ENCODE results near the gene KCNQ1.

KCNQ1 gene, protein sequence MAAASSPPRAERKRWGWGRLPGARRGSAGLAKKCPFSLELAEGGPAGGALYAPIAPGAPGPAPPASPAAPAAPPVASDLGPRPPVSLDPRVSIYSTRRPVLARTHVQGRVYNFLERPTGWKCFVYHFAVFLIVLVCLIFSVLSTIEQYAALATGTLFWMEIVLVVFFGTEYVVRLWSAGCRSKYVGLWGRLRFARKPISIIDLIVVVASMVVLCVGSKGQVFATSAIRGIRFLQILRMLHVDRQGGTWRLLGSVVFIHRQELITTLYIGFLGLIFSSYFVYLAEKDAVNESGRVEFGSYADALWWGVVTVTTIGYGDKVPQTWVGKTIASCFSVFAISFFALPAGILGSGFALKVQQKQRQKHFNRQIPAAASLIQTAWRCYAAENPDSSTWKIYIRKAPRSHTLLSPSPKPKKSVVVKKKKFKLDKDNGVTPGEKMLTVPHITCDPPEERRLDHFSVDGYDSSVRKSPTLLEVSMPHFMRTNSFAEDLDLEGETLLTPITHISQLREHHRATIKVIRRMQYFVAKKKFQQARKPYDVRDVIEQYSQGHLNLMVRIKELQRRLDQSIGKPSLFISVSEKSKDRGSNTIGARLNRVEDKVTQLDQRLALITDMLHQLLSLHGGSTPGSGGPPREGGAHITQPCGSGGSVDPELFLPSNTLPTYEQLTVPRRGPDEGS

DNA sequence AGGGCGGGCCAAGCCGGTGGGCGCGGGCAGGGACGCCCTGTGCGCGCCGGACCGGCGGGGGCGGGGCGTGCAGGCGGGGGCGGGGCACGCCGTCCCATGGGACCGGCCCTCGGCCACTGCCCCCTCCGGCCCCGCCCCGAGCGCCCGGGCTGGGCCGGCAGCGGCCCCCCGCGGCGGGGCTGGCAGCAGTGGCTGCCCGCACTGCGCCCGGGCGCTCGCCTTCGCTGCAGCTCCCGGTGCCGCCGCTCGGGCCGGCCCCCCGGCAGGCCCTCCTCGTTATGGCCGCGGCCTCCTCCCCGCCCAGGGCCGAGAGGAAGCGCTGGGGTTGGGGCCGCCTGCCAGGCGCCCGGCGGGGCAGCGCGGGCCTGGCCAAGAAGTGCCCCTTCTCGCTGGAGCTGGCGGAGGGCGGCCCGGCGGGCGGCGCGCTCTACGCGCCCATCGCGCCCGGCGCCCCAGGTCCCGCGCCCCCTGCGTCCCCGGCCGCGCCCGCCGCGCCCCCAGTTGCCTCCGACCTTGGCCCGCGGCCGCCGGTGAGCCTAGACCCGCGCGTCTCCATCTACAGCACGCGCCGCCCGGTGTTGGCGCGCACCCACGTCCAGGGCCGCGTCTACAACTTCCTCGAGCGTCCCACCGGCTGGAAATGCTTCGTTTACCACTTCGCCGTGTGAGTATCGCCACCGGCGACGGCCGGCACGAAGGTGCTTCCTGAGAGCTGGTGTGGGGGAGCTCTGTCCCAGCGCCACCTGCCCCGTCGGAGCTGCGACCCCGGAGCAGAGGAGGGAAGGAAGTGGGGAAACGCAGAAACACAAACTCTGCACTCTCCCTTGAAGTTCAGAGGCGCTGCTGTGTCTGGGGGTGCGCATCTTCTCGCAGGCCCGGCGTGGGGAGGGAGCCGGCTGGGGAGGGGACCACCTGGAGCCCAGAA lies at the start of gene KCNQ1:
KCNQ1 (plus strand) TSS at position 188 of the 925 bp plus-strand sequence; CDS start at position 279, 91 bp downstream.
- peak; percentile 46 for DNase-seq (ENCODE audit: low read depth)

DNA sequence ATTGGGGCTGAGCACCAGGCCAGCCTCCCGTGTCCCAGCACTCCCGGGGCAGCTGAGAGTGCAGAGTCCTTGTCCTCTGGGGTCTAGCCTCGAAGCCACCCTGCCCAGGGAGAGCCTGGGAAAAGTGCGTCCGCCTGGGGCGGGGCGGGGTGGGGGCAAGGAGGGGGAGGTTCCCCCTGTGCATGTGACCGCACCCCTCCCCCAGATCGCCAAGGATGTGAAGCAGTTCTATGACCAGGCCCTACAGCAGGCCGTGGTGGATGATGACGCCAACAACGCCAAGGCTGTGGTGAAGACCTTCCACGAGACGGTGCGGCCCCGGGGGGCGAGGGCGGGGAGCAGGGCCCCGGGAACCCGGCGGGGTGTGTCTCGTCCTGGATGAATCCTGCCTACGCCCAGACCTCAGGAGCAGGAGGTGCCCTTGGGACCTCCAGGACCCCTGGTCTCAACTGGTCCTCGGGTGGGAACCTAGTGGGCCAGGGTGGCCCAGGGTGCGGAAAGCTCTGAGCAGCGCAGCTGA lies 49.5 kb upstream of the KCNQ1 start:
- no peak for DNase-seq (ENCODE audit: low read depth)

DNA sequence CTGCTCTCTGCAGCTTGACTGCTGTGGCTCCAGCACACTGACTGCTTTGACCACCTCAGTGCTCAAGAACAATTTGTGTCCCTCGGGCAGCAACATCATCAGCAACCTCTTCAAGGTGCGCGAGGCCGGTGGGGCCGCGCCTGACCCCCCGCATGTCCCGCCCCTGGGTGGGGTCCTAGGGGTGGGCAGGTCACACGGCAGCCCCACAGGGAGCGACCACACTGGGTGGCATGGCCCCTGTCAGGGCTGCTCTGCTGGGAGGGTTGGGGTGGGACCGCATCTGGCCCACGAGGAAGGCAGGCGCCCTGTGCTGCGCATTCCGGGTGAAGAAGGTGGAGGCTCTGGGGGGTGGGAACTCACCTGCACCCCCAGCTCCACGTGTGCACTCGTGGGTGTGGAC lies 49.0 kb upstream of the KCNQ1 start:
- no peak for DNase-seq (ENCODE audit: low read depth)

DNA sequence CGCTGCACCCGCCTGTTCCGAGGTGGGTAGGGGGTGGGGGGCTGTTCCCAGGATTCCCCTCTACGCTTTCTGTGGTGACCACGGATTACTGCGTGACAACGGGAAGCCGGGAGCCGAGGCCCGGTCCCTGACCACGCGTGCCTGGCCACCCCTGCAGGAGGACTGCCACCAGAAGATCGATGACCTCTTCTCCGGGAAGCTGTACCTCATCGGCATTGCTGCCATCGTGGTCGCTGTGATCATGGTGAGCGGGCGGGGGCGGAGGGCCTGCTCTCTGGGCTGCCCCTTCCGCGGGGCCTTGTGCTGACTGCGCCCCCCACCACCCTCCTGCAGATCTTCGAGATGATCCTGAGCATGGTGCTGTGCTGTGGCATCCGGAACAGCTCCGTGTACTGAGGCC lies 48.3 kb upstream of the KCNQ1 start:
- no peak for DNase-seq (ENCODE audit: low read depth)

DNA sequence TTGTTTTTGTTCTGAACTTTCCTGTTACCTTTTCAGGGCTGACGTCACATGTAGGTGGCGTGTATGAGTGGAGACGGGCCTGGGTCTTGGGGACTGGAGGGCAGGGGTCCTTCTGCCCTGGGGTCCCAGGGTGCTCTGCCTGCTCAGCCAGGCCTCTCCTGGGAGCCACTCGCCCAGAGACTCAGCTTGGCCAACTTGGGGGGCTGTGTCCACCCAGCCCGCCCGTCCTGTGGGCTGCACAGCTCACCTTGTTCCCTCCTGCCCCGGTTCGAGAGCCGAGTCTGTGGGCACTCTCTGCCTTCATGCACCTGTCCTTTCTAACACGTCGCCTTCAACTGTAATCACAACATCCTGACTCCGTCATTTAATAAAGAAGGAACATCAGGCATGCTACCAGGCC lies 47.8 kb upstream of the KCNQ1 start:
- no peak for DNase-seq (ENCODE audit: low read depth)

DNA sequence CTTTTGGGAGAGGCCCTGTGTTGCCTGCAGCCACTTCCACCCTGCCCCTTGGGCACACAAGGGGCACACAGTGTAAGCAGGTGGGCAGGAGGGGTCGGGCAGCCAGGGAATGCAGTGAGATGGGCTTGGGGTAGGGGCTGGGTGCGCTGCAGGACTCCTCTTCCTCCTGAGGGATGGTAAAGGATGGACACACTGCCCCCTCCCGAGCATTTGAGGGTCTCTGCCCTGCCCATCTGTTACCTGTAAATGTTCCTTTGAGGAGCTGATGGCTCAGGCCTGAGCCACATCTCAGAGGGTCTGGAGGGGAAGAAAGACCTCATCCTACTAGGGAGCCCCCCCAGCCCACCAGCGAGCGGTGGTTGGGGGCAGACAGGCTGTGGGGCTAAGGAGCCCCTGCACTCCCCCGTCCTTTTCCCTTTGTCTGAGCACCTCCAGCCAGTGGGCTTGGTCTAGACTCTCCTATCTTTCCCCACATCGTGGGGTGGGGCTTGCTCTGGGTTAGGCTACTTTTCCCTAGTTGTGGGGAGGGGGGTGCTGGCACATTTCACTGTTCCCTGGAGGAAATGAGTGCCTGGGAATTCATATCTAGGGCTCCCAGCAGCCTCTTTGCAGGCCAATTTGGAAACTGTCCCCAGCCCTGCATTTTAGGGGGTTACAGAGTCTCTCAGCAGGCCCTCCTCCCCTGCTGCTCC lies 46.0 kb upstream of the KCNQ1 start:
- no peak for DNase-seq (ENCODE audit: low read depth)

DNA sequence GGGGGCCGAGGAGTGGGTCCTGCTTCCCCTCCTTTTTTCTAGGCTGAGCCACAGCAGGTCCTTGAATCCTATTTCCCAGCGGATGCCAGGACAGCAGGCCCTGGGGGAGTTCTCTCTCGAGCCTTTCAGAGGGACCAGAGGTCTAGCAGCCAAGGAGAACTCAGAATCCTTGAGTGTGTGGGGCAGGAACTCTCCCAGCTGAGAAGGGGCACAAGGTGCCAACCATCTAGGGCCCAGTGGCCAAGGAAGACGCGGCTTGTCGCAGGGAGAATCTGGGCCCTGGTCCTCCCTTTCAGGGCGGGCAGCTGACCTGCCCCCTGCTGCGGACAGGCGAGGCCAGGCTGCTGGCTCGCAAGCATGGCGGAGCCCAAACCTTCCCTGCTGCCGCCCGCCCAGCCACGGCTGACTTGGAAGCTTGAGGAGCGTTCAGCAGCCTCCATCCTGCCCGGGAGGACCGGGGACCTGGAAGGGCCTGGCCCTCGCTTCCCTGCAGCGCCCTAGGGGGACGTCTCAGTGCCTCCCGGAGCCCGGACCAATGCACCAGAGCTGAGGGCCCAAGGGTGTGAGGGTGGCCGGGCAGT lies 45.2 kb upstream of the KCNQ1 start:
- DNase-seq (ENCODE audit: low read depth), result peak; percentile 20

DNA sequence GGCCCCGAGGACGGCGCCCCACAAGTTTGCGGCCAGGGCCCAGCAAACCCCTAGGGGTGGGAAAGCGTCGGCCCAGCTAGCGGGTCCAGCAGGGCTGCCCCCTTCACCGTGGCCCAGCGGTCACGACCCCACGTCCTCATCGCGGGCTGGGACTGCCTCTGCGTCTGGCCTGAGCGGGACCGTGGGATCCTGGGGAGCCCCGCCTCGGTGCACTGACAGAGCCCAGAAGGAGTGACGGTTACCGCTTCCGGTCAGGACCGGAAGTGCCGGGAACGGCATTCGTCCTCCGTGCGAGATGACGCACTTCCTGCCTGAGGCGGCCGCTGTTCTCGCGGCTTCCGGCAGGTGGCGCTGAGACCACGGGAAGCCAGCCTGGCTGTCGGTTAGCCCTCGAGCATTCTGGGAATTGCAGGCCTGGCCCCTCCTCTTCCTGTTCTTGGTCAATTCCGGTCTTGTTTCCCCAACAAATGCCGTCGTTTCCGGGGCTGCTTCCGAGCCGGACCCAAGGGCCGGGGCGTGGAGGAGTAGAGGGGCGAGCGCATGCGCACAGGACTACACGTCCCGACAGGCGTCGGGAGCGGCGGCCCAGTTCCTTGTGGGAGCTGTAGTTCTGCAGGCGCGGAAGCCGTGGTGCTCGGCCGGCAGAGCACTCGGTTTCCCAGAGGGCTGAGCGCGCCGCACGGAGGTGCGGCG lies 44.6 kb upstream of the KCNQ1 start, which contains the start of gene TSSC4:
TSSC4 (plus strand) TSS at position 682 of the 693 bp plus-strand sequence. CDS start 1,884 bp downstream, outside the sequence.
- DNase-seq (ENCODE audit: low read depth), result peak; percentile 99

DNA sequence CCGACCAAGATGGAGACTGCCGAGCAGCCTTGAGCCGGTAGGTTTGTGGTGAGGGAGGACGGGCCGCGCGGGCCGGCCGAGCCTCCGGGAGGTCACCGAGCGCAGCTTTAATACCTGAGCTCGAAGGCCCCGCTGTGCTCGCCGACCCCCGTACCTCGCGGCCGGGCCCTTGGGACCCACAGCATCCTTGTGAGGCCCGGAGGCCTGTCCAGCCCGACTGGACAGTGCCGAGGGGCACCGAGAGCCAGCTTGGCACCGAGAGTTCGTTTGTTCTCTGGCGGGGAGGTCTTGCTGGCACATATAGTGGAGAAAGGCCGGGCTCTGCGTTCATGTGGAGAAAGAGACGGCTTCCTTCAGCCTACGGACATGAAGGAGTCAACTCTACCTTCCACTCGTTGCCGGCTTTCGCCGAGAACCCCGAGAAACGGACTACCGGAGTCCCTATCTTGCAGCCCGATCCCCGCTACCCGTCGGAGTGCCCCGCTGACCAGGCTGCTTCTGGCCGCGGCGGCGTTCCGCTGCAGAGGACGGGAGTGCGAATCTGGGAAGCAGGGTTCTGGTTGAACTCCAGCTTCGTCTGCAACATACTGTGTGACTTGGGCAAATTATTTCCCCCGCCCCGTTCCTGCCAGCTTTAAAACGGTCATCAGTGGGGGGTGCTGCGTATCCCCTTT lies 43.9 kb upstream of the KCNQ1 start:
- no peak for DNase-seq (ENCODE audit: low read depth)

DNA sequence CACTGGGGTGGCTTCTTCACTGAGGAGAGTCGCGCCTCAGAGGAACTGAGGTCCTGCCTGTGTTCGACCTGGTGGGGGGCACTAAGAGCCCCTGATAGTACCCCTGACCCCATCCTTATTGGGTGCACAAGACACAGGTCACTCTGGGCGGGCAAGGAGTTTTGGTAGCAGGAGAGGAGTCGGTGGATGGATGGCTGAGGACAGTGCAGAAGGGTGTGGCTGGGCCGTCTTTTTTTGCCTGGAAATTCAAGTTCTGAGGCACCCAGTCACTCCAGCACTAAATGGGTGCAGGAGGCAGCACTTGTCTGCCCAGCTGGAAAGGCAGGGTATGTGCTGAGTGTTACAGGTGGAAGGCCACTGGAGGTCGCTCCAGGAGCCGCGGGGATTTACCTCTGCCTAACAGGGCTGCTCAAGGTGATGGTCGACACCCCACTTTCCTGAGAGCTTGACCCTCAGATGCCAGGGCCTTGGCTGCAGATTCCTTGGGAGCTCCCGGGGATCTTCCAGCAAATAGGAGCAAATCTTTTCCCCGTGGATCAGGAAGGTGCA lies 43.3 kb upstream of the KCNQ1 start:
- no peak for DNase-seq (ENCODE audit: low read depth)

DNA sequence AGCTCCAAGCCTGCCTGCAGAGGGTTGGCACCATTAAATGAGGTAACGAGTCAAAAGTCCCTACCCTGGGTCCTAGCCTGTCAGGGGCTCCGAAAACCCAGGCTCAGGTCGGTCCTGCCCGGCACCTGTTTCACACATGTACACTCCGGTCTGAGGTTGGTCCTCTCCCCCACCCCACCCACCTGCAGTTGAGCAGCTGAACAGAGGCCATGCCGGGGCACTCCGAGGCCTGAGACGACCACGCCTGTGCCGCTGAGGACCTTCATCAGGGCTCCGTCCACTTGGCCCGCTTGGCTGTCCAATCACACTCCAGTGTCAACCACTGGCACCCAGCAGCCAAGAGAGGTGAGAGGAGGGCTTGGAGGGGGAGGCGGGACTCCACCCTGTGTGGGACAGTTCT lies 42.7 kb upstream of the KCNQ1 start:
- DNase-seq (ENCODE audit: low read depth), result no peak

DNA sequence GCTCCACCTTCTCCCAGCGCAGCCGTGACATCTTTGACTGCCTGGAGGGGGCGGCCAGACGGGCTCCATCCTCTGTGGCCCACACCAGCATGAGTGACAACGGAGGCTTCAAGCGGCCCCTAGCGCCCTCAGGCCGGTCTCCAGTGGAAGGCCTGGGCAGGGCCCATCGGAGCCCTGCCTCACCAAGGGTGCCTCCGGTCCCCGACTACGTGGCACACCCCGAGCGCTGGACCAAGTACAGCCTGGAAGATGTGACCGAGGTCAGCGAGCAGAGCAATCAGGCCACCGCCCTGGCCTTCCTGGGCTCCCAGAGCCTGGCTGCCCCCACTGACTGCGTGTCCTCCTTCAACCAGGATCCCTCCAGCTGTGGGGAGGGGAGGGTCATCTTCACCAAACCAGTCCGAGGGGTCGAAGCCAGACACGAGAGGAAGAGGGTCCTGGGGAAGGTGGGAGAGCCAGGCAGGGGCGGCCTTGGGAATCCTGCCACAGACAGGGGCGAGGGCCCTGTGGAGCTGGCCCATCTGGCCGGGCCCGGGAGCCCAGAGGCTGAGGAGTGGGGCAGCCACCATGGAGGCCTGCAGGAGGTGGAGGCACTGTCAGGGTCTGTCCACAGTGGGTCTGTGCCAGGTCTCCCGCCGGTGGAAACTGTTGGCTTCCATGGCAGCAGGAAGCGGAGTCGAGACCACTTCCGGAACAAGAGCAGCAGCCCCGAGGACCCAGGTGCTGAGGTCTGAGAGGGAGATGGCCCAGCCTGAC lies 41.7 kb upstream of the KCNQ1 start:
- no peak for DNase-seq (ENCODE audit: low read depth)

DNA sequence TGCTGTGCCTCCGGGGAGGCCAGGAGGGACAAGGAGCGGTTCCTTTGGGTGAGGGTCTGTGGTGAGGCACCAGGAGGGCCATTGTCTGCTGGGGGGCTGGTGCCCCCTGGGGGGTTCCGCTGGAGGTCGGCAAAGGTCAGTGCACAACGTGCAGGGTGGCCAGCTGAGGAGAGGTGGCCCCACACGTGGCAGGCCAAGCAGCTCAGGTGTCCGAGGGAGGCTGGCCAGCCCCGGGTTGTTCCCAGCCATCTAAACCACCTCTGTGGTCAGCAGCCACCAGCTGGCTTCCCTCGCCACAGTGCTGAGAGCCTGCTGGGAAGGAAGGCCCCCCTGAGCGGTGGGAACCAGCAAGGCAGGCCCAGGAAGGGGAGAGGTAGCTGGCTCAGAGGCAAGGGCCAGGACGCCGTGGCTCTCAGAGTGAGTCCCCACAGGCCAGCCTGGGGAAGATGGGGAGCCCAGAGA lies 40.0 kb upstream of the KCNQ1 start:
- DNase-seq (ENCODE audit: low read depth), result no peak

DNA sequence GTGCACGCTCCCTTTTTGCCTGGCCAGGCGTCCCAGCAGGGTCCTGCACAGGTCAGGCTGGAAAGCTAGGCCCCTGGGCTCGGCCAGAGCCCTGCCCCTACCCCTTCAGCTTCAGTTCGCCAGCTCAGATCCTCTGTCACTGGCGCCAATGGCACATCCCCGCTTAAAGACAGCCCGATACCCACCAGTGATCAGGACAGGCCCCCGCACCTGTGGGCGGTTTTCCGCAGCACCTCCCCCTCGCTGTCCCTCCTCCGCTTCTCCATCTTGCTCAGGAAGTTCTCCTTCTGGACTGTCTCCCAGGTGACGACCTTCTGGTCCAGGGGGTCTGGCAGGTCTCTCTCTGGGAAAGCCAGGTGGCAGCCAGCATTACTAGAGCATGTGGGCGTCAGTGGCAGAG lies 38.4 kb upstream of the KCNQ1 start:
- DNase-seq (ENCODE audit: low read depth), result no peak

DNA sequence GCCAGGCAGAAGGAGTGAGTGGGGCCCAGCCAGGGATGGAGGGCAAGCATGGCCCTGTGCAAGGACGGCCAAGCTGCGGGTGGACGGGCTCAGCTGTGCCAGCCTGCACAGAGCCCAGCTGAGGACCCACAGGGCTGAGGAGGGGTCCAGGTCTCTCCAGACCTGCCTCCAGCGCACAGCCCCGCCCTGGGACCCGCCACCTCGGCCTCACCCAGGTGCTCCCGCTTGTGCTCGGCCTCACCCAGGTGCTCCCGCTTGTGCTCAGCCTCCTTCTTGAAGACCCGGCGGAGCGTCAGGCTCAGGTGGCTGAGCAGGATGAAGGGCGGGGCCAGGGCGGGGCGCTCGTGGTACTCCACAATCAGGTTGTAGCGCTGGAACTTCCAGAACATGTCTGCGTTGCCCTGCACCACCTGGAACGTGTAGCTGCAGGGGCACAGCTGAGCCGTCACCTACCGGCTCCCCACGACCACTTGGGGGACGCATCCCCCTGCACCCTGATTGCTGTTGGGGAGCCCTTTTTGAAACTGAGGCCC lies 37.9 kb upstream of the KCNQ1 start:
- no peak for DNase-seq (ENCODE audit: low read depth)

DNA sequence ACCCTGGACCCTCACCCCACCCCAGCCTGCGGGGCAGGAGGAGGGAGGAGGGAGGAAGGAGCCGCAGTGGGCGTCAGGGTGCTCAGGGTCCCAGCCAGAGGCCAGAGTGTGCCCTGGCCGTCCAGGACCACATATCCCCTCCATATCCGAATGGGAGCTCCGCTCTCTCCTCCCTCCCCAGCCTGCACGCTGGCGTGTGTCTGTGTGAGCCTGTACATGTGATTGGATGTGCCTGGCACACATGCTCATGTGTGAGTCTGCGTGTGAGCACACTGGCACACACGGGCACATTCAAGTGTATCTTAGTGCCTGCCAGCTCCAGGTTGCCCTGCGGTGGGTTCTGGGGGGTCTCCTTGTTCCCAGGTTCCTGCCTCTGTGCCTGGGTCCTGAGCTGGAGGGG lies 36.1 kb upstream of the KCNQ1 start:
- DNase-seq (ENCODE audit: low read depth), result no peak

DNA sequence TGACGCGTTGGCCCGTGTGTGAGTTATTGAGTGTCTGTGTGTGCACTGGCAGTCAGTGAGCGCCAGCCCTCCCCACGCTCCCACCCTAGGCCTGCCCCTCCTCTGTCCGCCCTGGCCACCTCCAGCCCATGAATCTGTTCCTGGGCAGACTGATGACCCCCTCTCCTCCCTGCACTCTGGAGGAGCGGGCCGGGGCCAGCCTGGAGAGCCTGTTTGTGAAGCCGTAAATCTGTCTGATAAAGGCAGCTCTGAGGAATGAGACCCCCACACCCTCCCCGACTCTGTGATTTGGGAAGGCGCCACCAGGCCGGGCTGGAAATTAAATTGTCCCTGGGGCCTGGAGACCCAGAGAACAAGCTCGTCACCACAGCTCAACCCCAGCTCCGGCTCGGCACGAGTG lies 35.7 kb upstream of the KCNQ1 start:
- no peak for DNase-seq (ENCODE audit: low read depth)

All from activated T-helper 1 cell treated with Interleukin-2 at 50 U/mL for 16 hours (primary cell).